Measurements from ENCODE around the gene WNT5A.
"Not testable (repeated sequence)": the region's sequence is repeated elsewhere in the genome, so short reads cannot be mapped to it uniquely, and the experiment has no call there.

WNT5A gene

GRCh38 chr3:55511895-55512570 lies 24.9 kb upstream of the WNT5A start:
- in situ Hi-C loops (cut with HindIII; ENCODE audit: low pct_ligation_motif_present, low pct_unique_long_range_greater_than_20kb, low sequenced_read_pairs), result no loop called here
- no peak for DNase-seq

DNA sequence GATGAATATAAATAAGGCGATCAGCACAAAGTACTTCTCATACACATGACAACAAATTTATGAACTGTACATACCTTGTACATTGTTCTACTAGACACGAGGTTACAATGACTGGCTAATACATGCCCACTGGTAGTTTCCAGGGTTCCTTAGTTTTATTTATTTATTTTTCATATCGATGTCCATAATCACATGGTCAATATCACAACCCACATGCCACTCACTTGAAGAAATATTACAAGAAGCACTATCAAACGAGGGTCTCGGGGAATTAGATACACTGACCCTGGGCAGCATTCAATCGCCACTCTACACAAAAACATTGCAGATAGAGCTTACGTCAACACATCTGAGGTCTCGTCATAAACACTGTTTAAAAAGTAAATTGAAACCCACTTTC lies 21.2 kb upstream of the WNT5A start:
- in situ Hi-C loops (cut with HindIII; ENCODE audit: low pct_ligation_motif_present, low pct_unique_long_range_greater_than_20kb, low sequenced_read_pairs), result no loop called here
- DNase-seq, result no peak

DNA sequence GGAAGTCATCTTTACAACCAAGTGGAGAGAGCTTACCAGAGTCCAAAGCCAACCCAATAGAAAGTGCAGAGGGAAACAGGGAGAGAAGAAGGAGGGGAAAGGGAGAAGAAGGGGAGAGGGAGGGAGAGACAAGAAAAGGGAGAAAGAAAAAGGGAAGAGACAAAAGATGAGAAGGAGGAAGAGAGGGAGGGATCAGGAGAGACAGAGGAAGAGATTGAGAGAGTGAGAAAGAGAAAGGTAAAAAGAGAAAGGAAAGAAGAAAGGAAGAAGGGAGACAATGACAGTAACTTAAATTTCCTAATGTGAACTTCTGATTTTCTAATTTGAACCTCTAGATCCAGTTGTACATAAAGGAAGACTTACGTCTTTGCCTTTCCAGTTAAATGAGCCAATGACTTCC lies 20.7 kb upstream of the WNT5A start:
- no peak for DNase-seq
- in situ Hi-C loops (cut with HindIII; ENCODE audit: low pct_ligation_motif_present, low pct_unique_long_range_greater_than_20kb, low sequenced_read_pairs), result no loop called here

- in situ Hi-C loops (cut with HindIII; ENCODE audit: low pct_ligation_motif_present, low pct_unique_long_range_greater_than_20kb, low sequenced_read_pairs), result no loop called here
- DNase-seq, result no peak
These were observed 18.7 kb upstream of the WNT5A start for GRCh38 chr3:55505776-55506175.

DNA sequence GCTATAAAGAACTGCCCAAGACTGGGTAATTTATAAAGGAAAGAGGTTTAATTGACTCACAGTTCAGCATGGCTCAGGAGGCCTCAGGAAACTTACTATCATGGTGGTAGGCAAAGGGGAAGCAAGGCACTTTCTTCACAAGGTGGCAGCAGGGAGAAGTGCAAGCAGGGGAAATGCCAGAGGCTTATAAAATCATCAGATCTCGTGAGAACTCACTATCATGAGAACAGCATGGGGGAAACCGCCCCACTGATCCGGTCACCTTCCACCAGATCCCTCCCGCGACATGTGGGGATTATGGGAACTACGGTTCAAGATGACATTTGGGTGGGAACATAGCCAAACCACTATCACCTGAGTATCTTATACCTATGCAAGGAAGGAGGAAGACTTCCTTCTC lies 18.0 kb upstream of the WNT5A start:
- in situ Hi-C loops (cut with HindIII; ENCODE audit: low pct_ligation_motif_present, low pct_unique_long_range_greater_than_20kb, low sequenced_read_pairs), result not testable (repeated sequence)
- DNase-seq, result peak; percentile 29

- no peak for DNase-seq
- in situ Hi-C loops (cut with HindIII; ENCODE audit: low pct_ligation_motif_present, low pct_unique_long_range_greater_than_20kb, low sequenced_read_pairs), result no loop called here
These were observed 14.8 kb upstream of the WNT5A start for GRCh38 chr3:55501905-55502304.

- in situ Hi-C loops (cut with HindIII; ENCODE audit: low pct_ligation_motif_present, low pct_unique_long_range_greater_than_20kb, low sequenced_read_pairs), result no loop called here
- no peak for DNase-seq
These were observed 13.6 kb upstream of the WNT5A start for GRCh38 chr3:55500555-55501330.

GRCh38 chr3:55498520-55498919 lies 11.4 kb upstream of the WNT5A start:
- DNase-seq, result no peak
- in situ Hi-C loops (cut with HindIII; ENCODE audit: low pct_ligation_motif_present, low pct_unique_long_range_greater_than_20kb, low sequenced_read_pairs), result no loop called here

DNA sequence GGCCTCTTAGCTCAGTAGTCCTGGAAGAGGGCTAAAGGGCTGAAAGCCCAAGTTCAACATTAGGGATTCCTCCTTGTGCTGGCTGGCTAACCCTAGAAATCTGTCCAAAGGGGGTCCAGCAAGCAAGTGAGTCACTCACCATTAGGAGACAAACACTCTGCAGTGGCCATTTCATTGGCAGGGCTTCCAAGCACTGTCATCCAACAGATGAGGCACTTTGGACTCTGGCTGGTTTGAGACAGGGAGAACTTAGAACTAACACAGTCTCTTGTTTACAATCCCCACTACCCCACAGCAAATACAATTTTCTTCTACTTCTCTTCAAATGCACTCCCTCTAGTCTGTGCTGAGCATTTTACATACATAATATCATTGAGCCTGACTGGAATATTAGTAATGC lies 10.1 kb upstream of the WNT5A start:
- in situ Hi-C loops (cut with HindIII; ENCODE audit: low pct_ligation_motif_present, low pct_unique_long_range_greater_than_20kb, low sequenced_read_pairs), result no loop called here
- DNase-seq, result no peak

GRCh38 chr3:55494976-55495375 lies 7.9 kb upstream of the WNT5A start:
- DNase-seq, result no peak
- in situ Hi-C loops (cut with HindIII; ENCODE audit: low pct_ligation_motif_present, low pct_unique_long_range_greater_than_20kb, low sequenced_read_pairs), result no loop called here

DNA sequence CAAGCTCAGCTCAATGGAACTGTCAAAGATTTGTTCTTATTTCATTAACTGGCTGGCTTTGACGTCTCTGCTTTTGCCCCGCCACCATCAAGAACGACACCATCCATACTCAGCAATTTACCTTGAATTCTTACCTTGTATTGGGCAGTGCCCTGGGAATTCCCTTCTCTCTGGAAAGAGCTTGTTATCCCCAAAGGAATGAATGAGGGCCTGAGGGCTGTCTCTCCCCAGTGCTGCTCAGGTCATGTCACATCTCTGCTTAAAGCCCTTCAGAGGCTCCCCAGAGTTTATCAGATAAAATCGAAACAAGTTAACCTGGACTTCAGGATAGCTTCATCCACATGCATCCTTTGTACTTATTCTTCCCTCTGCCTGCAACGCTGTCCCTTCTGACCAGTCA lies 5.9 kb upstream of the WNT5A start:
- DNase-seq, result no peak
- in situ Hi-C loops (cut with HindIII; ENCODE audit: low pct_ligation_motif_present, low pct_unique_long_range_greater_than_20kb, low sequenced_read_pairs), result no loop called here

DNA sequence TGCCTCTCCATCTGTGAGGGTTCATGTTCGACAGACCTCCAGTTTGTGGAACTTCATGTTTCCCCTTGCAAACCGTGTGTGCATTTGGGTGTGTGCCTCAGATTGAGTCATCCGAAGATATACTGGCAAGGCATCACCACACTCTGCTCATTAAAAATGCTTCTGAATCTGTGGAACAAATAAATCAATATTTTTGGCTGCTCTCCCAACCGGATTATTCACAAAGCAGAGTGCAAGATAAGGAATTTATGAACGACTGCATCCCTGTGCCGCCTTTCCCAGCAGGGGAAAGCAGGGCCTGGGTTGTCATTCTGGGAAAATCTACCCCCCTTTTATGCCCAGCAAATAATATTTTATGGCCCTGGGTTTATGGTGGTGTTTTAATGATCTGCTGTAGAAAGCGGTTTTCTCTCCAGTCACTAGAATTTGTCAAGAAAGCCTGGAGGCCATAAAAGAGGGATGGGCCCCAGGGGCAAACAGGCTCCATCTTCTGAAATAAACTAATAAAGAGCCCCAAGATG lies 4.2 kb upstream of the WNT5A start:
- no peak for DNase-seq
- in situ Hi-C loops (cut with HindIII; ENCODE audit: low pct_ligation_motif_present, low pct_unique_long_range_greater_than_20kb, low sequenced_read_pairs), result no loop called here

- no peak for DNase-seq
- in situ Hi-C loops (cut with HindIII; ENCODE audit: low pct_ligation_motif_present, low pct_unique_long_range_greater_than_20kb, low sequenced_read_pairs), result no loop called here
These were observed 3.3 kb upstream of the WNT5A start for GRCh38 chr3:55490276-55490913.

- DNase-seq, result no peak
- in situ Hi-C loops (cut with HindIII; ENCODE audit: low pct_ligation_motif_present, low pct_unique_long_range_greater_than_20kb, low sequenced_read_pairs), result no loop called here
These were observed 2.7 kb upstream of the WNT5A start for GRCh38 chr3:55489798-55490132.

DNA sequence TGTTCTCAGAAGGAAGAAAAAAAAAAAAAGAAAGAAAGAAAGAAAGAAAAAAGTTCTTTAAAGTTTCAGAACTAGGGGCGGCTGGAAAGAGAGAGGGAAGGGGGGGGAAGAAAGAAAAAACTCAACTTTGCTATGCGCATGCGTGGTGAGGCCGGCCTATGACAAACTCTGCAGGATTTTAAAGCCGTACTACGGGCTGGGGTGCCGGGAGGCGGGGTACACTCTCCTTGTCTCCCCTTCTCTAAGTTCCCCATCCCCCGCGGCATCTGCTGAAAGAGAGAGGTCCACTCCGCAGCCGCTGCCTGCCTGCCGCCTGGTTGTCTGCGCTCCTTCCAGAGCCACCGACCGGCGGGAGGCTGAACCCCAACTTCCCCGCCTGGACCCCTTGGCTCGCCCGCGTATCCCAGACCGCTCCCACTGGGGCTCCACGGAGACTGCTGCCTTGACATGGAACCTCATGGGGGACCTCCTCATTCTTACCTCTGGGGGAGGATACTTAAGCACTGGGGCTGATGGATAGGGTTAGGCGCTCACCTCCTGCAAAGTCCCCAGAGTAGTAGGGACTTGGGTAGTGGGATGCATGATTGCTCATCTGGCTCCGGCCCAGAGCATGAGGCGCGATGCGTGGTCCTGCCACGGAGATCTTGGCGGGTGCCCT lies 1.4 kb upstream of the WNT5A start:
- in situ Hi-C loops (cut with HindIII; ENCODE audit: low pct_ligation_motif_present, low pct_unique_long_range_greater_than_20kb, low sequenced_read_pairs), result no loop called here
- peak; percentile 53 for DNase-seq

DNA sequence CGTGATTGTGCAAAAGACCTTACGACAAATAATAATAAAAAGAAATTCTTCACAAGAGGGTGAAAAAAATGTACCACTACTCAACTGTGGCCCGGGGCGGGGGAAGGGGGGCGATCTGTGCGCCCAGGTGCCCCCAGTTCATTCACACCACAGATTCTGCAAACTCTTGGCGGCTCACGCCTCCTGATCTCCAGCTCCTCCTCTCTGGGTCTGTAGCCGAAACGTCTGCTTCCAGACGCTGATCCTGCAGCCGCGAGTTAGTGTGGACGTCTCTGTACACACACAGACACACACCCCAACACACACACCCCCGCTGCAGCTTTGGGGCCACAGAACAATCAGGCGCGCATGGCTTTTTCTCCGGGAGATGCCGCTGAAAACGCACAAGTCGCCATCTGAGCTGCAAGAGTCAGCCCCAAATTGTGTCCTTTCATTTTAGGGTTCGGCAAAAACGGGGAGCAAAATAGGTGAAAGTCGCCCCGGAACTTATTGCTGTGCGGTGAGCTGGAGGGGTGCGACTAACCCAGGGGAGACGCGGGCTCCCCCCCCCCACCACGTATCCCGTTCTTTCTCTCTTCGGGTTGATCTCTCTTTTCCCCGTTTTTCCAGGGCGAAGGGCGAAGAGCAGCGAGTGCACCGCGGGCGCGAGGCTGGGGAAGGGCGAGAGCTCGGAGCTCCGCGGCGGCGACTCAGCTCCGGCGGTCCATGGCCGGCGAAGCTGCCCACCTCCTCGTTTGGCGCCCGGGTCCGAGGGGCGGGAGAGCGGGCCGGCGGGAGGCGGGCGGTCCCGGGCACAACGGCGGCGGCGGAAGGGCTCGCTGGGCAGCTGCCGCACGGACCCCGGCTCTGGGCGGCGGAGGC lies 505 bp upstream of the WNT5A start:
- peak; percentile 22 for DNase-seq
- in situ Hi-C loops (cut with HindIII; ENCODE audit: low pct_ligation_motif_present, low pct_unique_long_range_greater_than_20kb, low sequenced_read_pairs), result no loop called here

DNA sequence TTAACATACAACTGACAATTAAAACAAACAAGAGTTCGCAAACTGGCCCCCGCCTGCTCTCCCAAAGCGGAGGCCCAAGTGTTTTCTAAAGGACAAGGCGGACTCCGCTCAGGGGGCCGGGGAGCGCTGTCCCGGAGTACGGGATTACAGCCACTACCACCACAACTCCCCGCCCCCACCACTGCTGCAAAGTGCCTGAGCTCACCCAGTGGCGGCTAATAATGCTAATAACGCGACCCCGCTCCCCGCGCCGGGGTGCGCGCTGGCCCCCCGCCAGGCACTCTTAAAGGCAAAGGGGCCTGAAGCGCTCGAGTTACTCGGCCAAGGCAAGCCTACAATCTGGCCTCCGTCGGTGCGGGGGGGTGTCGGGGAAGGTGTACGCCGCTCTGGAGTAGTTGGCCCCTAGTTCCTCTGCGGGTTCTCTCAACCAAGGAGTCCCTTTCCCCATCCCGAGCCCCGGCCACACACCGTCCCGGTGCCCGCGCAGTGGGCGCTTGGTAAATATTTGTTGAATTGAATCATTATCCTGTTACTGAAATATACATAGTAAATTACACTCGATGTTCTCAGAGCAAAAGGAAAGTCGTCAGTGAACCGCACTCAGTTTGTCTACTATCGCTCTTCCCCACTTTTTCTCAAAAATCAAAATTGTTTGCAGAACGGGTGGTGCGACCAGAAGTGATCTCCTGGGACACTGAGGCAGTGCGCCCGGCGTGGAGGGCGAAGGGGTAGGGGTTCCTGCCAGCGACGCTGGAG lies 827 bp downstream of the WNT5A start:
- DNase-seq, result peak; percentile 17
- in situ Hi-C loops (cut with HindIII; ENCODE audit: low pct_ligation_motif_present, low pct_unique_long_range_greater_than_20kb, low sequenced_read_pairs), result no loop called here
